Measurements from ENCODE around the gene FARS2.

Gene FARS2

GRCh38 chr6:5663739-5664138, 402.4 kb downstream of the FARS2 start:
- Histone ChIP-seq H3K27me3 (replicated peaks; ENCODE audit: control insufficient read depth, insufficient read depth, low read length) (no peaks in the 10 kb centered on the region), H3K4me3 (replicated peaks; ENCODE audit: low read depth, low read length) (no peak overlapping the region), H3K36me3 (ENCODE audit: control insufficient read depth, insufficient read depth, low read length) (no peaks in the 10 kb centered on the region)
- no peak for TF ChIP-seq CTCF (IDR thresholded peaks at IDR 0.05; ENCODE audit: insufficient read depth, low read length, poor library complexity, severe bottlenecking)
- DNase-seq (ENCODE audit: extremely low read depth, insufficient read length), result no peak

- no peak for DNase-seq (ENCODE audit: extremely low read depth, insufficient read length)
- no peak overlapping the region for H3K4me3 ChIP-seq (replicated peaks; ENCODE audit: low read depth, low read length)
- H3K36me3 ChIP-seq (ENCODE audit: control insufficient read depth, insufficient read depth, low read length), result no peaks in the 10 kb centered on the region
- H3K27me3 ChIP-seq (replicated peaks; ENCODE audit: control insufficient read depth, insufficient read depth, low read length), result no peaks in the 10 kb centered on the region
- no peak for TF ChIP-seq CTCF (IDR thresholded peaks at IDR 0.05; ENCODE audit: insufficient read depth, low read length, poor library complexity, severe bottlenecking)
These were observed 402.8 kb downstream of the FARS2 start for GRCh38 chr6:5664149-5664548.

- Histone ChIP-seq H3K36me3 (ENCODE audit: control insufficient read depth, insufficient read depth, low read length) (no peaks in the 10 kb centered on the region), H3K27me3 (replicated peaks; ENCODE audit: control insufficient read depth, insufficient read depth, low read length) (no peaks in the 10 kb centered on the region), H3K4me3 (replicated peaks; ENCODE audit: low read depth, low read length) (no peak overlapping the region)
- no peak for TF ChIP-seq CTCF (IDR thresholded peaks at IDR 0.05; ENCODE audit: insufficient read depth, low read length, poor library complexity, severe bottlenecking)
- DNase-seq (ENCODE audit: extremely low read depth, insufficient read length), result peak; percentile 25
These were observed 403.9 kb downstream of the FARS2 start for GRCh38 chr6:5665173-5665572.

- Histone ChIP-seq H3K27me3 (replicated peaks; ENCODE audit: control insufficient read depth, insufficient read depth, low read length) (no peaks in the 10 kb centered on the region), H3K36me3 (ENCODE audit: control insufficient read depth, insufficient read depth, low read length) (no peaks in the 10 kb centered on the region), H3K4me3 (replicated peaks; ENCODE audit: low read depth, low read length) (no peak overlapping the region)
- TF ChIP-seq CTCF (IDR thresholded peaks at IDR 0.05; ENCODE audit: insufficient read depth, low read length, poor library complexity, severe bottlenecking), result no peak
- no peak for DNase-seq (ENCODE audit: extremely low read depth, insufficient read length)
These were observed 404.4 kb downstream of the FARS2 start for GRCh38 chr6:5665667-5666066.

GRCh38 chr6:5666695-5667094, 405.4 kb downstream of the FARS2 start:
- H3K36me3 ChIP-seq (ENCODE audit: control insufficient read depth, insufficient read depth, low read length), result no peaks in the 10 kb centered on the region
- no peak overlapping the region for H3K4me3 ChIP-seq (replicated peaks; ENCODE audit: low read depth, low read length)
- no peak for TF ChIP-seq CTCF (IDR thresholded peaks at IDR 0.05; ENCODE audit: insufficient read depth, low read length, poor library complexity, severe bottlenecking)
- DNase-seq (ENCODE audit: extremely low read depth, insufficient read length), result no peak
- H3K27me3 ChIP-seq (replicated peaks; ENCODE audit: control insufficient read depth, insufficient read depth, low read length), result no peaks in the 10 kb centered on the region

- no peak overlapping the region for H3K4me3 ChIP-seq (replicated peaks; ENCODE audit: low read depth, low read length)
- no peak for TF ChIP-seq CTCF (IDR thresholded peaks at IDR 0.05; ENCODE audit: insufficient read depth, low read length, poor library complexity, severe bottlenecking)
- DNase-seq (ENCODE audit: extremely low read depth, insufficient read length), result no peak
These were observed 406.4 kb downstream of the FARS2 start for GRCh38 chr6:5667737-5668136.

More at GRCh38 chr6:5667737-5668136, 406.4 kb downstream of the FARS2 start:
- Histone ChIP-seq H3K27me3 (replicated peaks; ENCODE audit: control insufficient read depth, insufficient read depth, low read length) (no peaks in the 10 kb centered on the region), H3K36me3 (ENCODE audit: control insufficient read depth, insufficient read depth, low read length) (no peaks in the 10 kb centered on the region)
